ENCODE data around the gene PLPP3.

DNA sequence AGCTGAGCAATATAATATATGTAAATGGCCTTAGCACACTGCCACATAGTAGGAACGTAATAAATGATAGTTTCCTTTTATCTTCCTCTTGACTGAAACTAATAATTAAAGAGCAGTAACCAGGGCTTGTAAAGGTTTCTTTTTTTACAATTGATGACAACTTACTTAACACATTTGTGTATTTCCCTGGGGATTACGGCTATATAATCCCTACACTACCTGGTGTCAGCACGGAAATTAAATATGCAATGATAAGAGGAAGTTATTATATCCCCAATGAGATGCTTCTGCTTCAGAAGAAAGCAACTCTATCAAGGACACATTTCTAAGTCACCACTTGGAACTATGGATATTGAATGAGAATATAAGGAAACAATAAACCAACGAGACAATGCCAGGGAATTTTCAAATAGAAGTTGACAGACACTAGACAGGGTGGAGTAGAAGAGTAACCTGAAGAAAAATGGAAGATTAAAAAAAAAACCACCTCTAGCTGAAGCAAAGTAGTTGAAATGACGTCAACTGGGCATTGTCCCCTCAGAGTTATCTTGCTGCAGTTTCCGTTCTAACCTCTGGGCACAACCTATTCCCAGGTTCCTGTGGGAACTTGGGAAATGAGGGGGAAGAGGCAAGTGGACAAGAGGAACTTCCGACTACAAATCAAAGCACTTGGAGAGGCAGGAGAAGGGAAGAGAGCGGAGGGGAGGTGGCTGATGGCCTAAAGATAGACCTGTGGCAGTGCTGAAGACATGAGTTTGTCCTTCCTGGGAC is 66.5 kb downstream of the PLPP3 start:
- TF ChIP-seq, protein P1, sequence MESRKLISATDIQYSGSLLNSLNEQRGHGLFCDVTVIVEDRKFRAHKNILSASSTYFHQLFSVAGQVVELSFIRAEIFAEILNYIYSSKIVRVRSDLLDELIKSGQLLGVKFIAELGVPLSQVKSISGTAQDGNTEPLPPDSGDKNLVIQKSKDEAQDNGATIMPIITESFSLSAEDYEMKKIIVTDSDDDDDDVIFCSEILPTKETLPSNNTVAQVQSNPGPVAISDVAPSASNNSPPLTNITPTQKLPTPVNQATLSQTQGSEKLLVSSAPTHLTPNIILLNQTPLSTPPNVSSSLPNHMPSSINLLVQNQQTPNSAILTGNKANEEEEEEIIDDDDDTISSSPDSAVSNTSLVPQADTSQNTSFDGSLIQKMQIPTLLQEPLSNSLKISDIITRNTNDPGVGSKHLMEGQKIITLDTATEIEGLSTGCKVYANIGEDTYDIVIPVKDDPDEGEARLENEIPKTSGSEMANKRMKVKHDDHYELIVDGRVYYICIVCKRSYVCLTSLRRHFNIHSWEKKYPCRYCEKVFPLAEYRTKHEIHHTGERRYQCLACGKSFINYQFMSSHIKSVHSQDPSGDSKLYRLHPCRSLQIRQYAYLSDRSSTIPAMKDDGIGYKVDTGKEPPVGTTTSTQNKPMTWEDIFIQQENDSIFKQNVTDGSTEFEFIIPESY (CRISPR knock-in tag; IDR thresholded peaks at IDR 0.05) = no peak
- no peak for TF ChIP-seq ZNF436 (CRISPR knock-in tag; IDR thresholded peaks at IDR 0.05)
- TF ChIP-seq, protein P2, sequence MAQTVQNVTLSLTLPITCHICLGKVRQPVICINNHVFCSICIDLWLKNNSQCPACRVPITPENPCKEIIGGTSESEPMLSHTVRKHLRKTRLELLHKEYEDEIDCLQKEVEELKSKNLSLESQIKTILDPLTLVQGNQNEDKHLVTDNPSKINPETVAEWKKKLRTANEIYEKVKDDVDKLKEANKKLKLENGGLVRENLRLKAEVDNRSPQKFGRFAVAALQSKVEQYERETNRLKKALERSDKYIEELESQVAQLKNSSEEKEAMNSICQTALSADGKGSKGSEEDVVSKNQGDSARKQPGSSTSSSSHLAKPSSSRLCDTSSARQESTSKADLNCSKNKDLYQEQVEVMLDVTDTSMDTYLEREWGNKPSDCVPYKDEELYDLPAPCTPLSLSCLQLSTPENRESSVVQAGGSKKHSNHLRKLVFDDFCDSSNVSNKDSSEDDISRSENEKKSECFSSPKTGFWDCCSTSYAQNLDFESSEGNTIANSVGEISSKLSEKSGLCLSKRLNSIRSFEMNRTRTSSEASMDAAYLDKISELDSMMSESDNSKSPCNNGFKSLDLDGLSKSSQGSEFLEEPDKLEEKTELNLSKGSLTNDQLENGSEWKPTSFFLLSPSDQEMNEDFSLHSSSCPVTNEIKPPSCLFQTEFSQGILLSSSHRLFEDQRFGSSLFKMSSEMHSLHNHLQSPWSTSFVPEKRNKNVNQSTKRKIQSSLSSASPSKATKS (CRISPR knock-in tag; IDR thresholded peaks at IDR 0.05) = no peak
